Measurements from ENCODE around the gene CPLANE1. TPM values are rescaled to one million over a fixed set of nuclear protein-coding genes. Genes with fewer than 3 reads are reported as not detected.
A peak's percentile ranks its signal among the peaks of the same experiment; 100 is the strongest.

CPLANE1 gene
- total RNA-seq, 1 experiment from 2014 or later = 25.3 TPM

DNA sequence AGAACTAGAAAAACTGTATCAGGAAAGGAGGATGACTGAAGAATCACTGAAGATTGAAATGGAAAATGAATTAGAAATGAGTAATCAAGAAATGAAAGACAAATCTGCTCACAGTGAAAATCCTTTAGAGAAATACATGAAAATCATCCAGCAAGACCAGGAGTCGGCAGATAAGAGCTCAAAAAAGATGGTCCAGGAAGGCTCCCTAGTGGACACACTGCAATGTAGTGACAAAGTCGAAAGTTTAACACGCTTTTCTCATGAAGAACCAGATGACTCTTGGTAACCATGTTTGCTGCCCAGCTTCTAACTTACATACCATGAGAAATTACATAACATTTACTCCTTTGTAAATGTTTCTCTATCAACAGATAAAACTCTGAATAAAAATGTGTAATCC, 37.1 kb downstream of the CPLANE1 start:
- in situ Hi-C loops (cut with HindIII; ENCODE audit: low sequenced_read_pairs) = no loop called here
- no peak for DNase-seq (ENCODE audit: low spot score)

DNA sequence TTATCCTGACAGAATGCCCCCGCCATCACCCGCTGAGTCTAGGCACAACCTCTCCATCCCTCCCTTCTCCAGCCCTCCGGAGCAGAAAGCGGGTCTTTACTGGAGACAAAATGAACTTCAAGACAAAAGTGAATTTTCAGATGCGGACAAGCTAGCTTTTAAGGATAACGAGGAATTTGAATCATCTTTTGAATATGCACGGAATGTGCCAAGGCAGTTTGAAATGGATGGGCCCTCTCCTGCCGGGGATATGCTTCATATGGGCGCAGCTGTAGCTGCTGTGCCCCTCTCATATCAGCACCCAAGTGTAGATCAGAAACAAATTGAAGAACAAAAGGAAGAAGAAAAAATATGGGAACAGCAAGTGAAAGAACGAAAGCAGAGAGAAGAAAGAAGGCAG, 37.5 kb downstream of the CPLANE1 start:
- DNase-seq (ENCODE audit: low spot score) = no peak
- in situ Hi-C loops (cut with HindIII; ENCODE audit: low sequenced_read_pairs) = no loop called here

DNA sequence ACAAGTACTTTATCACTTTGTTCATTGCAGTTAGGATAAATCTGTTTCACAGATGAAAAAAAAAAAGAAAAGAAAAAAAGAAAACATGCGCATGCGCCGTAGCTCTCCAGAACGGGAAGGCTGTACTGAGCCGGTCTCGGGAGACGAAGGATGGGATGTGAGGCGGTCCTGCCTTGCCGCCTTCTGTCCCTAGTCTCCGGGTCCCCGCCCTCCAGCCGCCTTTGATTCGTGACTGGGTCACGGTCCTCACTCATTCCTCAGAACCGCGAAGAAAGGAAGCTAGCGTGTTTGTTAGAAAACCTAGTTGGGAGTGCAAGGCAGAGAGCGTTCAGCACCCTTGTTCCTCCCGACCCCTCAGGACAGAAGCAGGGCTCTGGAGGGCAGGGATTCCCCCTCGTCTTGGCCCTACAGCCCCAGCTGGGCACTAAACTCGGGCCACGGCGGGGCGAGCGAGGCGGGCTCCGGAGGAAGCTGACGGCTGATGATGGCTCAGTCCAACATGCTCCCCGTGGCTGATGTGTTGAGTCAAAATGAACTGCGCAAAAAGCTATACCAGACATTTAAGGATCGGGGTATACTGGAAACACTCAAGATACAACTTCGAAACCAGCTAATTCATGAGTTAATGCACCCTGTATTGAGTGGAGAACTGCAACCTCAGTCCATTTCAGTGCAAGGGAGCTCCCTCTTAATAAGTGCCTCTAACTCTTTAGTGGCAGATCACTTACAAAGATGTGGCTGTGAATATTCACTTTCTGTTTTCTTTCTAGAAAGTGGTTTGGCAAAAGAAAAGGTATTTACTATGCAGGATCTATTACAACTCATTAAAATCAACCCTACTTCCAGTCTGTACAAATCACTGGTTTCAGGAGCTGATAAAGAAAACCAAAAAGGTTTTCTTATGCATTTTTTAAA, 40.0 kb downstream of the CPLANE1 start:
- in situ Hi-C loops (cut with HindIII; ENCODE audit: low sequenced_read_pairs) = no loop called here
- DNase-seq (ENCODE audit: low spot score) = peak; percentile 1

DNA sequence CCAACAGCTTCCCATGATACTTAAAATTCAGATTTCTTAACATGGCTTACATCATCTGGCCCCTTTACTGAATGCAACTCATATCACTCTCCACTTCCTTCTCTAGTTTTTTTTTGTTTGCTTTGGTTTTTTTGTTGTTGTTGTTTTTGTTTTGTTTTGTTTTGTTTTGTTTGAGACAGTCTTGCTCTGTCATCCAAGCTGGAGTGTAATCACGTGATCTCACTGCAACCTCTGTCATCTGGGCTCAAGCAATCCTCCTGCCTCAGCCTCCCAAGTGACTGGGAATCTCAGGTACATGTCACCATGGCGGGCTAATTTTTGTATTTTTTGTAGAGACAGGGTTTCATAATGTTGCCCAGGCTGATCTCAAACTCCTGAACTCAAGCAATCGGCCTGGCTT, 41.4 kb downstream of the CPLANE1 start:
- in situ Hi-C loops (cut with HindIII; ENCODE audit: low sequenced_read_pairs) = no loop called here

DNA sequence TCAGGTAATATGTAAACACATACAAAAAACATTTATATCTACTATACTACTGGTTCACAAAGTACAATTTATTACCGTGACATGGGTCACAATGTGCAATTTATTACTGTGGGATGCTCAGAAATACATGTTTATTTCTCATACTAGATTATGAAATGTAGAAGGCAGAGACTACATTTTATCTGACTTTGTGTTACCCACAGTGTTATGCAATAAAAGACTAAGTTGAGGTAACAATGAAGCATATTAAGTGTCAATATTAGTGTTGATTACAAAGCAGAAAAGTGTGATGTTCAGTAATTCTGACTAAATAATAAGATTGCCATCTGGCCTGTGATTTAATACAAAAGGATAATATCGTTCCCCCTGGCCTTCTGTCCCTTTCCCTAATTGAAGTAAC, 42.4 kb downstream of the CPLANE1 start:
- in situ Hi-C loops (cut with HindIII; ENCODE audit: low sequenced_read_pairs) = no loop called here
- no peak for DNase-seq (ENCODE audit: low spot score)

More for the DNA sequence above, 41.4 kb downstream of the CPLANE1 start:
- DNase-seq (ENCODE audit: low spot score) = no peak

DNA sequence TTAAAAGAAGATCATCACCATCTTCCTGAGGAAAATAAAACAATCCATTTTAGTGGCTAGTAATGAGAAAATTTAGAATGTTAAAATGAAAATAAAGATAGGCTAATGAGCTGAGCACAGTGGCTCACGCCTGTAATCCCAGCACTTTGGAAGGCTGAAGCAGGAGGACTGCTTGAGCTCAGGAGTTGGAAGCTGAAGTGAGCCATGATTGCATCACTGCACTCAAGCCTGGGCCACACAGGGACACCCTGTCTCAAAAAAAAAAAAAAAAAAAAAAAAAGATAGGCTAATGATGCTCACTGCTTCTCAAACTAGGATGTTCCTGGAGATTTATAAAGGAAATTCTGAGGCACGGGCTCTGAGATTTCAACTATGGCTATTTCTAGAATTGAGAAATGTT, 50.3 kb downstream of the CPLANE1 start:
- in situ Hi-C loops (cut with HindIII; ENCODE audit: low sequenced_read_pairs) = no loop called here

DNA sequence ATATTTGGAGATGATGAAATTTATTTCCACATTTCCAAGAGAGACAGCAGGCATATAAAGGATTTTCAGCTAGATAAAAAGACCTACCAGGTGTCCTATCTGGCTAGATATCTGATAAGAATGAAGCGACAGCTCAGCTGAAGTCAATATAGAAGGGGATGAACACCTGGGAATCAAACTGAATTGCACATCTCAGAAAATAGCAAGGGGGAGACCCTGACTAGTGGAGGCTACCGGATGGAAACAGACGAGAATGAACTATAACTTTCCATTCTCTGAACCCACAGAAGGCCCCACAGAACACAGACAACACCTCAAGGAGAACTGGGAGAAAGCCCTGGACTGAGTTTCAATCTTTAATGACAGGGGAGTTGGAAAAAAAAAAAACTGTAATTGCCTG, 51.1 kb downstream of the CPLANE1 start:
- no peak for DNase-seq (ENCODE audit: low spot score)
- in situ Hi-C loops (cut with HindIII; ENCODE audit: low sequenced_read_pairs) = no loop called here

More for the DNA sequence above, 50.3 kb downstream of the CPLANE1 start:
- no peak for DNase-seq (ENCODE audit: low spot score)

DNA sequence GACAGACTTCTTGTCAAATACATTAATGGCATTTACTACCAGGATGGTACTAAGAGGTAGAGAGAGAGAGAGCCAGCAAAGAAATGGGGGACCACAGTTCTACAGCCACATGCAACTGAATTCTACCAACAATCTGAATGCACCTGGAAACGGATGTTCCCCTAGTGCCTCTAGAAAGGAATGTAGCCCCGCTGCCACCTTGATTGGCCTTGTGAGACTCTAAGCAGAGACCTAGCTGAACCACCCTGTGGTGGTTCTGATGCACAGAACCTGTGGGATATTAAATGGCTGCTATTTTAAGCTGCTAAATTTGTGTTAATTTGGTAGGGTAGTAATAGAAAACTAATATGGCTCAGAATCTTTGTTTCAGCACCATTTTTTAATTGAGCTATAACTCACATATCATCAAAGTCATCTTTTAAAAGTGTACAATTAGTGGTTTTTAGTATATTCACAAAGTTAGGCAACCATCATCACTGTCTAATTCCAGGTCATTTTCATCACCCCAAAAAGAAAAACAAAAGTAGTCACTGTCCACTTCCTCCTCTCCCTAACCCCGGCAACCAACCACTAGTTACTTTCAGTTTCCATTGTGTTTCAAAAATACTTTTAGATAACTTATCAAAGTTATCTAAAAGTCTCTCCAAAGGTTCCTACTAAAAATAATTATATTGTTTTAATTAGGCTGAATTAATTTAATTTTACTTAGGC, 51.7 kb downstream of the CPLANE1 start:
- in situ Hi-C loops (cut with HindIII; ENCODE audit: low sequenced_read_pairs) = no loop called here
- DNase-seq (ENCODE audit: low spot score) = no peak

DNA sequence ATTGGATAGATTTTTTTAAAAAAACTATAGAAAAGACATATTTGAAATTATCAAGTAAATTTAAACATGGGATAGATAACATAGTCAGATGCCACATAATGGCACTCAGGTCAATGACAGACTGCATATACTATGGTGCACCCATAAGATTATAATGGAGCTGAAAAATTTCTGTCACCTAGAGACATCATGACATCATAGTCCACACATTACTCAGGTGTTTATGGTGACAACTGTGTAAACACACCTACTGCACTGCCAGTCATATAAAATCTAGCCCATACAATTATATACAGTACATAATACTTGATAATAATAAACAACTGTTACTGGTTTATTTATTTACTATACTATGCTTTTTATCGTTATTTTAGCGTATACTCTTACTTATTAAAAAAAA, 58.6 kb downstream of the CPLANE1 start:
- DNase-seq (ENCODE audit: low spot score) = no peak
- in situ Hi-C loops (cut with HindIII; ENCODE audit: low sequenced_read_pairs) = no loop called here

DNA sequence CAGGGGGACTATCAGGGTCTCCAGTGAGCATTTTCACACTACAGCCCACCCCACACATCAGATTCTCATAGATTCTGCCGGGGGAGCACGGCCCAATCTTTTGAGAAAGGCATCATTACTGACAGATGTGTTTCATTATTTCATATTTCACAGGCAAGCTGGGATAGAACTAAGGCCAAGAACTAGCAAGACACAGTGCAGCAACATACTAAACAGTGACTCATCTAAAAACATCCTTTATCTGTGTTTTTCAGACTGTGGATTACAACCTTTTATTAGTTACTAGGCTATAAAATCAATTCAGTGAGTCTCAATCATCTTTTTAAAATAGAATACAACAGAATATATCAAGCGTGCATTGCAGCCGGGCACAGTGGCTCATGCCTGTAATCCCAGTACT, 59.8 kb downstream of the CPLANE1 start:
- no peak for DNase-seq (ENCODE audit: low spot score)
- in situ Hi-C loops (cut with HindIII; ENCODE audit: low sequenced_read_pairs) = no loop called here

DNA sequence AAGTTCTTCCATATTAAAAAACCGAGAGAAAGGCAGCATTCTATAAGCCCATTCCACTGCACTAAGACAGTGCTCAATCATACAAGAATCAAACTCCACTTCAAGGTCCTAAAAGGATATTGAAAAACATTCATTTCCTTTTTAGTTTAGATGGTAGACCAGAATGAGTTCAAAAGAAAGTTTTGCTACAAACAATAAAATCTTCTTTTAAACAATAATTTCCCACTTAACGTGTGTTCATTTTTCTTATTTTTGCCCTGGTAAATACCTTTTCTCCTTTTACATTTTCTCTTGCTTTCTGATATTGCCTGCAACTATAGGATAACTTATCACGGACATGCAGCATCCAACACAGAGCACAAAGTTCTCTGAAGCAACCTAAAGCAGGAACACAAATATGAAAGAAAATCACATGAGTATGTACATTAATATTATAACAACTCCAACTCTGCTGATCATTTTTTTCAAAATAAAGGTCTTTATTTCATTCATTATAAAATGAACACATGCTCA, 61.7 kb downstream of the CPLANE1 start:
- in situ Hi-C loops (cut with HindIII; ENCODE audit: low sequenced_read_pairs) = no loop called here
- DNase-seq (ENCODE audit: low spot score) = no peak

DNA sequence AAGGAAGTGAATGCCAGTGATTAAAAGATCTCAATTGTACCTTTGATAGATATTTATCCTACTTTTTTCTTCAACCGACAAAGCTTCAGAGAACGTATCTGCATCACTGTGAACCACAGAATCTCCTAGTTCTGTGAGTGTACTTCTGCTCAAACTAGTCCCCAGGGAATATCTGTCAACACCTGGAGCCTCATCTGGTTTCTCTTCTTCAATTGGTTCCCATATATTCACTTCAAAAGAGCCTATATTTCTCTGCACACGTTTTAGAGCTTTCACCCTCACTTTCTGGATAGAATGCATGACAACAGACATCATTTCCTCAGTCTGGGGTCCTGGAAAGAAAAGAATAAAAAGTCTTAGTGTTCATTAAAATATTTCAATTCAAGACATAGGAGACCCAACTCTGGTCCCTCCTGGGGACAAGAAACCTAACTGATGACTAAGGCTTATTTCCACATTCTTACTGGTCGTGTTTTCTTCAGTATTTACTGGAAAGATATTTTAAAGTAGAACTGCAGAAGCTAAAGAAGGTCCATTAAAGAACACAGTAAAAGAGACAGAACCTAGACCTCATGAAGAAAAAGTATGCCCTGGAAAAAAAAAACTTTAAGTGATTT, 64.3 kb downstream of the CPLANE1 start:
- no peak for DNase-seq (ENCODE audit: low spot score)
- in situ Hi-C loops (cut with HindIII; ENCODE audit: low sequenced_read_pairs) = no loop called here

DNA sequence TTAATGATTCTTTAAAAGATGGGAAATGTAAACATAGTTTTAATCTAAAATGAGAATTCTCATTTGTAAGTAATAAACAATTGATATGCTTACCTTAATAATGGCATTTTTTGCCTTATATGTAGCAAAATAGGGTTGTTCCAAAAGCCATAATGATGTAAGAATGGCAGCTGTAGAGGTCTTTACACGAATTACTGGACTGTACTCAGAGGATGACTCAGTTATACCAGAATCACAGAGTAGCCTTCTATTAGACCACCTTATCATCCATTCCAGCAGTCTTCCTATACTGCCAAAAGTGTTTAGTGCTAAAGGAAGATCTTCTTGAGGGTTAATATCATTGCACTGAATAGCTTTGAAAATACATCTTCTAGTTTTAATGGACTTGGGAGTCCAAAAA, 66.5 kb downstream of the CPLANE1 start:
- in situ Hi-C loops (cut with HindIII; ENCODE audit: low sequenced_read_pairs) = no loop called here
- no peak for DNase-seq (ENCODE audit: low spot score)

DNA sequence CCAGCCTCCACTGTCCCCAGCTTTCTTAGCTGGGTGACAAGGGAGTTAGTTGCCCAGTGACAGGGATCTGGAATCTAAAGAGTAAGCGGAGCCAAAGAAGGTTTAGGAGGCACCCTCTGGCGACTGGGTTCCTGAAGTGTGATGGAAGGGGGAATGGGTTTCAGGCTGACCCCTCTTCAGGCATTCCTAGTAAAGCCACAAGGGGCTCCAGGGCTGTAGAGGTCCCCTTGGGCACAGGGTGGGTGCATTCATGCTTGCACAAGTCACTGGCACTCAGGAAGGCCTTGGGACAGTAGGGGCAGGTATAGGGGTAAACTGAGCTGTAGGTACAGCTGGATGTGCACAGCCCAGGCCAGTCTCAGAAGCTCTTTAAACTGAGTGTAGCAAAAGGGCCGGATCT, 74.2 kb downstream of the CPLANE1 start:
- in situ Hi-C loops (cut with HindIII; ENCODE audit: low sequenced_read_pairs) = loop anchor here (10.0 kb wide), 1 partner anchor 140 kb away; no protein-coding TSS in a partner anchor
- no peak for DNase-seq (ENCODE audit: low spot score)

DNA sequence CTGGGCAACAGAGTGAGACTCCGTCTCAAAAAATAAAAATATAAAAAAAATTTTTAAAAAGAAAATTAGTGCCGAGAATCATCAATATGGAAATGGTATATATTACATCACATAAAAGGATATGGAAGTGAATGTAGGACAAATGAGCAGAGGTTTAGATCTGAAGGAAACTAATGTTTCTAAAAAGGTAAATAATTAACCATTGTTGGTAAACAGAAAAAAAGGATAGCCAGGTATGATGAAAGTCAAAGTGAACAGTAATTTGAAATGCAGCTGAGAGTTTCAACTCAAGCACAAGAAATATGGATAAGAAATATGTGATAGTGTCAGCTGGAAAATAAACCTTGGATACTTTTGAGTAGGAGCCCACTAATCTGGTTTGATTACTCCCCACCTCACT, 76.2 kb downstream of the CPLANE1 start:
- in situ Hi-C loops (cut with HindIII; ENCODE audit: low sequenced_read_pairs) = loop anchor here (10.0 kb wide), 1 partner anchor 142 kb away; no protein-coding TSS in a partner anchor
- DNase-seq (ENCODE audit: low spot score) = no peak

DNA sequence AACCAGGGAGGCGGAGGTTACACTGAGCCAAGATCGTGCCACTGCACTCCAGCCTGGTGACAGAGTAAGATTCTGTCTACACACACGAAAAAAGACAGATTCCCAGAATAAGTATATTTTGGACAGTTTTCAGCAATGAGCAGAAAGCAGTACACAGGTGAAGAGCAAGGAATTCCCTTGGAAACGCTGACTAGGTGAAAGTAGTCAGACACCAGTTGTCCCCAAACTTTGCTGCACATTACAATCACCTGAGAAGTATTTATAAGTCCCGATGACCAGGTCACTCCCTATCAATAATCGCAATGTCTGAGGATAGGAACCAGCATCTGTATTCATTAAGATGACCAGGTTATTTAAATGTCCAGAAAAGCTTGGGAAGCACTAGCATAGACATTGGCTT, 78.3 kb downstream of the CPLANE1 start:
- DNase-seq (ENCODE audit: low spot score) = no peak
- in situ Hi-C loops (cut with HindIII; ENCODE audit: low sequenced_read_pairs) = loop anchor here (10.0 kb wide), 1 partner anchor 144 kb away; no protein-coding TSS in a partner anchor

DNA sequence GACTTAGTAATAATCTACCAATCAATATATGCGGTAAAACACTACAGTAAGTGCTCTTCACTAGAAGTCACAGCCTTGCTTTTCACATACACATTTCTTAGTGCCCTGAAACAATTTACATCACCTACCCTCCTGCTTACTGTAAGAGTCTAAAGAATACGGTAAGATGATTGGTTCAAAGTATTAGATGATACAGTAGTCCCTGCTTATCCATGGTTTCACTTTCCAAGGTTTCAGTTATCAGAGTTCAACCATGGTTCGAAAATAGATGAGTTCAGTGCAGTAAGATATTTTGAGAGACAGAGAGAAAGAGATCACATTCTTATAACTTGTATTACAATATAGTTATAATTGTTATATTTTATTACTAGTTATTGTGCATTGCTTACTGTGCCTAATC, 83.0 kb downstream of the CPLANE1 start:
- in situ Hi-C loops (cut with HindIII; ENCODE audit: low sequenced_read_pairs) = no loop called here
- no peak for DNase-seq (ENCODE audit: low spot score)

DNA sequence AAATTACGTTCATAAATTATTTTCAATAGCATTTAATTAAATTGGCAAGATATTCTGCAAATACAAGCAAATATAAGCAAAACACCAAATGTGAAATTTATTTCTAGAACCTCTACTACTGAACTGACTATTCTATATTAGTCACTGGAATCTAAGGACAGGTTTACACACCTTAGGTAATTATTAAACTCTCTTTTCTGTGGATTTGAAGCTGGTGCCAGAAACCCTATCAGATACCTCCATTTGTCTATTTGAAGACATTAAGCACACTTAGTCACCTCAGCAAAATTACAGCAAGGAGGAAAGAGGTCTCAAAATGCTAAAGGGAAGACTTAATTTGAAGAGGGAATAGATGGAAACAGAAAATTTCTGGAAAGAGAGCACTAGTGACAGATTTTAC, 83.4 kb downstream of the CPLANE1 start:
- no peak for DNase-seq (ENCODE audit: low spot score)
- in situ Hi-C loops (cut with HindIII; ENCODE audit: low sequenced_read_pairs) = no loop called here

DNA sequence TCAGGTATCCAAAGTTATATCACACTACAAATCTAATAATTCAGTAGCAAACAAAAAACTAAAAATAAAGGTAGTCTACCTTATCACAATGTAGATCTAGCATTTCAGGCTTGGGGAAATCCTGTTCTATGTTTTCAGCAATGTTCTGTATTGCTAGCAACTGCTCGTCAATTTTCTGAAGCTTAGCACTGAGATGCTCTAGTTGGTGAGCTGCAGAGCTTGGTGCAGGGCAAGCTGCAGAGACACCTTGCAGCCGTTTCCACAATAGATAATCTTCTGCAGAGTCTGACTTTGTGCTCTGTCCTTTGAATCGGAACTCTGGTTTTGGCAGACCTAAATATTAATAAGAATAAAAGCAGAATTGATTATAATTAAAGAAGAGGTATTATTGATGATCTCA, 95.5 kb downstream of the CPLANE1 start:
- in situ Hi-C loops (cut with HindIII; ENCODE audit: low sequenced_read_pairs) = no loop called here

DNA sequence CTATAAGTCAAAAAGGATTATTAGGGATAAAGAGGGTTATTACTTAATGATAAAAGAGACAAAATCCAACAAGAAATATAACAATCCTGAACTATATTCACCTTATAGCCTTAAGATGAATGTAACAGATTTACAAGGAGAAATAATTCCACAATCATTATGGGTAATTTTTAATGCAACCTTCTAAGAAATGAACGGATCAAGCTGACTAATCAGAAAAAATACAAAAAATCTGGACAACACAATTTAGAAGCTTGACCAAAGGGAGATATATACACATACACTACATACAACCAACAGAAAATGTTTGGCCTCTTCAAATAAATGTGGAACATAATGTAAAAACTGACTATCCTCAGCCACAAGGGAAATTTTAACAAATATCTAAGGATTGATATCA, 102.3 kb downstream of the CPLANE1 start:
- in situ Hi-C loops (cut with HindIII; ENCODE audit: low sequenced_read_pairs) = no loop called here

More for the DNA sequence above, 95.5 kb downstream of the CPLANE1 start:
- no peak for DNase-seq (ENCODE audit: low spot score)

More for the DNA sequence above, 102.3 kb downstream of the CPLANE1 start:
- no peak for DNase-seq (ENCODE audit: low spot score)

Data from G401 (cell line).